Ectodermal cell (in vitro differentiated cells): ENCODE measurements around the gene RAB25.

Experiments used
- H3K27ac ChIP-seq: 2 replicates; pipeline ENCODE4 v1.7.0; 2013; ENCODE audit warnings: mild to moderate bottlenecking, low read depth, low read length; ENCODE audit not compliant: insufficient read depth, poor library complexity, severe bottlenecking
- H3K27me3 ChIP-seq: 2 replicates; pipeline ENCODE4 v1.7.0; 2013; ENCODE audit warnings: mild to moderate bottlenecking, low read length; ENCODE audit not compliant: insufficient read depth, control insufficient read depth, poor library complexity, severe bottlenecking
- H3K36me3 ChIP-seq: one replicate; pipeline ENCODE4 v1.7.0; 2013; ENCODE audit warnings: low read length; ENCODE audit not compliant: control insufficient read depth, insufficient read depth
- H3K4me1 ChIP-seq: one replicate; pipeline ENCODE4 v1.7.0; 2013; ENCODE audit warnings: low read length; ENCODE audit not compliant: control insufficient read depth, insufficient read depth
- H3K4me3 ChIP-seq: 2 replicates; pipeline ENCODE4 v1.7.0; 2013; ENCODE audit warnings: low read depth, low read length, control low read depth; ENCODE audit not compliant: insufficient read depth
- H3K9me3 ChIP-seq: 2 replicates; pipeline ENCODE4 v1.7.0; 2013; ENCODE audit warnings: mild to moderate bottlenecking, low read length, moderate library complexity; ENCODE audit not compliant: control insufficient read depth
- WGBS, 2 experiments: methylation state at CpG; one replicate each; pipeline ENCODE4 v1.1.7; 2013; ENCODE audit warnings: missing lambda C conversion rate in 2 of 2; 5-methylcytosine and 5-hydroxymethylcytosine counted together

Gene RAB25

DNA sequence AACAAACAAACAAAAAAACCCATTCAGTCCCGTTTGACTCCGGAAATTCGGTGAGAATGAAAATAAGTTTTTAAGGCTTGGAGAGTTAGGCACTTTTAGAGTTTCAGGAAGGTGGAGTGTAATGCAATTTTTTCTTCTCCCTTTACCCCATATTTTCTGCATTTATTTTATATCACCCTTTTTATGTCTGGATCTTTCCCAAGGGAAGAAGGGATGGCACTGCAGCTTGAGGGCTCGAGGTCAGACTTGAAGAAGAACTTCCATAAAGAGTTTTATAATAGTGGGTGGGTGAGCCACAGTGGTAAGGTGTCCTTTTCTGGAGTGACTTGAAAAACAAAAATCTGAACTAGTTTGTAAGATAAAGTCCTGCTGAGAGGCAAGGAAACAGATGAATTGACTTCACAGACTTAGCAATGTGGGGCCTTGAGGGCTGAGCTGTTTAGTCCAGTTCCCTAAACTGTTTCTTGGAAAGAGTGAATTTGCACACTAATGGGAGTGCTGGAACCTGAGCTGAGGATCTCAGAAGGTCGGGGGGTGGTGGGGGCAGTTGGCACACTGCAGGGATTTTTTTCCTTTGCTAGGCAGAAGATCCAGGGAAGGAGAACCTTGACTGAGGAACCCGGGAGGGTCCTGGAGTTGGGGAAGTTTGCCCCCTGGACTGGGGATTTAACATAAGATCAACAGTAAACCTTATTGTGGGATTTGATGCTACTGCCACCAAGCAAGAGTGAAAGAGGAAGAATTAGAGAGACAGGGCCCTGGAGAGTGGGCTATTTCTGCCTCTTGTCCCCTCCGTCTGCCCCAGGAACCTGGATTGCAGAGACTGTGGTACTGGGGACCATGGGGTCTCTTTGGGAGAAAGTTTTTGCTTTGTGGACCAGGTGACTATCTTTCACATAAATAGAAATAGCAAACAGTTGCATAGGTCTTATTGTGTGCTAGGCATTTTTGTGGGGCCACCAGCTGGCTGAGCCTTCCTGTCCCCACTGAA is 23.1 kb downstream of the RAB25 start:
- H3K27me3 ChIP-seq: no peaks in the 10 kb centered on the region
- WGBS, 2 experiments: 9 to 11% methylated on average over 4 of the region's 7 CpGs

DNA sequence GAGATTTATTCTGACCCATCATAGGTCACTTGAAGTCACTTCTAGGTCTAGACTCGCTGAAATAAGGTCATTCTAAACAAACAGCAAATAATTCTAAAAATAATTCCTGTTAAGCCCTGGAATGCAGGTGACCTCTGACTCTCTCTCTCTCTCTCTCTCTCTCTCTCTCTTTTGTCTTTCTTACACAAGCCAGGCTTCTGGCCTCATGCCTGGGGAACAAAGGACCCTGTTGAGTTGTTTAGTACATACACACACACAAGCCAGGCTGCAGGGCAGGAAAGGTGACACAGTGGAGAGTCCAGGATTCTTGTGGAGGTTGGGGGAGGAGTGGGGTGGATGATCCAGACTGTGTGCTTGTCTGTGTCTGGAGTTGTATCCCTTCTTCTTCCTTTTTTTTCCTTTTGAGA is 25.3 kb downstream of the RAB25 start:
- WGBS, 2 experiments: 72 to 75% methylated on average over 1 of the region's 1 CpG
- Histone ChIP-seq H3K4me3 (no peak overlapping the region), H3K27me3 (no peaks in the 10 kb centered on the region), H3K4me1 (peaks cover 16% of the 10 kb centered on the region), H3K27ac (peak overlapping the region; percentile 52), H3K36me3 (no peaks in the 10 kb centered on the region), H3K9me3 (no peaks in the 10 kb centered on the region)

More for the DNA sequence above, 23.1 kb downstream of the RAB25 start:
- Histone ChIP-seq H3K9me3 (no peaks in the 10 kb centered on the region), H3K27ac (no peak overlapping the region), H3K36me3 (no peaks in the 10 kb centered on the region), H3K4me1 (peaks cover 22% of the 10 kb centered on the region), H3K4me3 (peak overlapping the region; percentile 65)

DNA sequence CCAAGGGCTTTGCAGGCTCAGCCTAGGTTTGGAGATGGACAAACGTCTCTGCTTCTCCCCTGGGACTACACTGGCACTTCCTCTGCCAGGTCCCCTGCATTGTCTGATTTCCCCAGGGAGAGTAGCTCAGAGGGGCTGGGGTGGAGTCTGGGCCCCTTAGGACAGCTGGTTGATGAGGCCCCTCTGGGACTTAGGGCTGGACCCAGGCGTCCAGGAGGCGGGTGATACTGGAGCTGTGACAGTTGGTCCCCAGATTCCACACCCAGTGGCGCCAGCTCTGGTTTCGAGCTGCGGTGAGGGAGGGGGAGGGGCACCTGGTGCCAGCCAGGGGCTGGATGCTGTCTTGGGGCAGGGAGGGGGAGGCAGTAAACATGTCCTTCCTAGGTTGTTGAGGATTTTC is 28.7 kb downstream of the RAB25 start:
- H3K27me3 ChIP-seq: no peaks in the 10 kb centered on the region

DNA sequence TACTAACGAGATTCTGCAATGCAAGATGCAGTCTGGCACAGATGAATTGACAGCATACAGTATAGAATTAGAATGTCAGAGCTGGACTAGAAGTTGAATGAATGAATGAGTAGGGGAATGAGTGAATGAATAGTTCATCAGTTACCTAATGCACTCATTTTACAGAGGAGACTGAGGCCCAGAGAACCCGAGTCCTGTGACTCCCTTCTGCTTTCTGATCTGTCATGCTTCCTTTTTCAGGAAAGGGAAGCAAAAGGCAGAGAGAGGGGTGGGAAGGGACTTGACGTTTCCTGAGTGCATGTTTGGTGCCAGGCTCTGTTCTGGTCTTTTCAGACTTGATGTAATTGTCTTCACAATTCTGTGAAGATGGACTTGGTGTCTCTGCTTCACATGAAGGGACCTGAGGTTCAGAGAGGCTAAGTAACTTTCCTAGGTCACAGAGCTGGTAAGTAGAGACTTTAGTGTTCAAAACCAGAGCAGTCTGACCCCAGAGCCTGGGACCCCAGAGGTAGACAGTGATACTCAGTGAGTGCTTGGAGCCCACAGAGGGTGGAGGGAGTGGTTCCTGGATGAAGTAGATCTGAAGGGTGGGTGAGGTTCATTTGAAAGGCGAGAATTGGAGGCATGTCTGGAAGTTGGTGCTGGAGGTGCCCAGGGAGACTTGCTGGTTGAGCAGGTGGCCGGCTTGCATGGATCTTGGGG is 29.3 kb downstream of the RAB25 start:
- Histone ChIP-seq H3K36me3 (peaks cover 11% of the 10 kb centered on the region), H3K4me1 (peaks cover 11% of the 10 kb centered on the region), H3K27ac (no peak overlapping the region), H3K9me3 (no peaks in the 10 kb centered on the region), H3K4me3 (no peak overlapping the region), H3K27me3 (no peaks in the 10 kb centered on the region)
- 52 to 55% methylated on average over 5 of the region's 5 CpGs for WGBS, 2 experiments

More for the DNA sequence above, 28.7 kb downstream of the RAB25 start:
- Histone ChIP-seq H3K36me3 (peaks cover 11% of the 10 kb centered on the region), H3K4me3 (no peak overlapping the region), H3K4me1 (peaks cover 16% of the 10 kb centered on the region), H3K27ac (no peak overlapping the region), H3K9me3 (no peaks in the 10 kb centered on the region)
- 80 to 84% methylated on average over 6 of the region's 6 CpGs for WGBS, 2 experiments

DNA sequence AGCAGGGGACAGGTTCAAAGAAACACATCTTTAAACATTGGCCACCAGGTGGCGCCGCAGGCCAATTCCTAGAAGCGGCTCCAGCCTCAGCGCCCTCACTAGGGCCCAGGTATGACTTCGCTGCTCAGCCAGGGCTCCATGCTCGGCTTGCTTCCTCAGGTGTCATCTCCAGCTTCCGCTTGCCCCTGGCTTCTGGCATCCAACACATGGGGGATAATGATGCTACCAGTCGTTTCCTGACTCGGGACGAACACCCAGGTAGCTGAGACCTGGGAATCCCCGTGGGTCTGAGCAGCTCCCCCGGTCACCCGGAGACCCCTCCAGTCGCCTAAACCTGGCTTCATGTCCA is 29.9 kb downstream of the RAB25 start:
- Histone ChIP-seq H3K36me3 (peaks cover 11% of the 10 kb centered on the region), H3K9me3 (no peaks in the 10 kb centered on the region), H3K4me1 (peaks cover 10% of the 10 kb centered on the region), H3K27me3 (no peaks in the 10 kb centered on the region), H3K27ac (no peak overlapping the region), H3K4me3 (no peak overlapping the region)
- WGBS, 2 experiments: 52 to 53% methylated on average over 14 of the region's 14 CpGs

DNA sequence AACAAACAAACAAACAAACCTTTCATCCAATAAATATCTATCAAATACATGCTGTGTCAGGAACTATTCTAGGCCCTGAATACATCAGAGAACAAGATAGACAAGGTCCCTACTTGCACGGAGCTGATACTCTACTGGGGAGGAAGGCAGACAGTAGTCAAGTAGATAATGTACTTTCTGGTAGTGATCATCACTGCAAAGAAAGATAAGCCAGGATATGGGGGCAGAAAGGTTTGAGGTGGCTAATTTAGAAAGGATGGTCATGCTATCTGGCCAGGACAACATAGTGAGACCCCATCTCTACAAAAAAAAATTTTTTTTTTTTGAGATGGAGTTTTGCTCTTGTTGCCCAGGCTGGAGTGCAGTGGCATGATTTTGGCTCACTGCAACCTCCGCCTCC is 30.6 kb downstream of the RAB25 start:
- WGBS, 2 experiments: 94 to 95% methylated on average over 2 of the region's 2 CpGs
- Histone ChIP-seq H3K27me3 (no peaks in the 10 kb centered on the region), H3K4me1 (peaks cover 9% of the 10 kb centered on the region), H3K36me3 (peaks cover 11% of the 10 kb centered on the region), H3K27ac (no peak overlapping the region), H3K4me3 (no peak overlapping the region), H3K9me3 (no peaks in the 10 kb centered on the region)

DNA sequence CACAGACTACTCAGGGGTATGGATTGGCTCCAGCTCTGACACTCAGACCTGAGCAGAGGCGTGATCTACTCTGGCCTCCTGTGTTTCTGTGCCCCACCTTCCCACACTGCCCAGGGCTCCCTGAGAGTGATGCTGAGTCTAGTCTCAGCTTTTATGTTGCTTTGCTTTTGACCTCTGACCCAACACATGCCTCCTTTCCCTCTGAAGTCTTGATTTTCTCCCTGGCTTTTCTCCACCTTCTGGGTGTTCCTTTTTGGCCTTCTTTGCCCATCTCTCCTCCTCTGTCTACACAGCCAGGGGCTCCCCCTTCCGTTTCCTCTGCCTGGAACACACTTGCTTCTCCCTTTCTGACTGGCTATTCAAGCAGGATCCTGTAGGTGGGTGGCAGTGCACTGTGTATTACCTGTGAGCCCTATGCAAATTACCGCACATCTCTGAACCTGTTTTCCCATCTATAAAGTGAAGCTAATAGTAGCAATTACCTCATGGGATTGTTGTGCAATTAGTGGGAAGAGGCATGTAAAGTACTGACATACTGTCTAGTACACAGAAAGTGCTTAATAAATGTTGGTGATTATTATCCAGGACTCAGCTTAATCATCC is 35.0 kb downstream of the RAB25 start:
- no peaks in the 10 kb centered on the region for H3K27me3 ChIP-seq
- no peaks in the 10 kb centered on the region for H3K9me3 ChIP-seq
- H3K27ac ChIP-seq: no peak overlapping the region
- H3K4me3 ChIP-seq: no peak overlapping the region
- H3K36me3 ChIP-seq: peaks cover 17% of the 10 kb centered on the region
- peaks cover 7% of the 10 kb centered on the region for H3K4me1 ChIP-seq
- WGBS, 2 experiments: 92 to 95% methylated on average over 3 of the region's 3 CpGs

DNA sequence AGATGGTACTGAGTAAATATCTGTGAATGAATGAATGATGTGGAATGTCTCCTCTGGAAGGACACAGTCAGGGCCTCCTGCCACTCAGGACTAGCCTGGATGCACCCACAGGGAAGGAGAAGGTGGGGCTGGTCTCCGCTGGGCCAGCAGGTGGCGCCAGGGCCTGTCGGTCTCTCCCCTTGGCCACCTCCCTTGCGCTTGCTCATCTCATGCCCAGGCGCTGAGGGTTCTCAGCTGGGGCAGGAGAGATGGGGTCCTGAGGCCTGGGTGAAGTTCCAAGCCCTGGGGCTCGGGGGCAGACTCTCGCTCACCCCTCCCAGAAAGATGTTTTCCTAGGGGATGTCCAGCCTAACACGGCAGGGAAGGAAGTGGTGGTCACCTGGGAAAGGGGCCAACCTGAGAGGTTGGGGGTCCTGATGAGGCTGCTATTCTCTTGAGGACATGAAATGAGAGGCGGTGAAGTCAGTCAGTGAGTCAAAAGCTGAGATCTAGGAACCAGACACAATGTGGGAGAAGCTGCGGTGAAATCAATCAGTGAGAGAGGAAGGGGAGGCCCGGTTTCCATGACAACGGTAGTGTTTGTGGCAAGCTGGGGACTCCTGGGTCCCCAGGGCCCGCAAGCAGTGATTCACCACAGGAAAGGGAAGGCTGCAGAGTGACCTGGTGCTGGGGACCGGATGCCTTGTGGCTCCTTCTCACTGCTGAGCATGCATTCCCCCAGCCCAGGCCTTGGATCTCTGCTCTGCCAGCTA is 35.9 kb downstream of the RAB25 start:
- Histone ChIP-seq H3K27ac (peak overlapping the region; percentile 16), H3K36me3 (peaks cover 17% of the 10 kb centered on the region), H3K27me3 (no peaks in the 10 kb centered on the region), H3K9me3 (no peaks in the 10 kb centered on the region), H3K4me1 (peaks cover 7% of the 10 kb centered on the region), H3K4me3 (no peak overlapping the region)
- 56 to 58% methylated on average over 14 of the region's 14 CpGs for WGBS, 2 experiments

DNA sequence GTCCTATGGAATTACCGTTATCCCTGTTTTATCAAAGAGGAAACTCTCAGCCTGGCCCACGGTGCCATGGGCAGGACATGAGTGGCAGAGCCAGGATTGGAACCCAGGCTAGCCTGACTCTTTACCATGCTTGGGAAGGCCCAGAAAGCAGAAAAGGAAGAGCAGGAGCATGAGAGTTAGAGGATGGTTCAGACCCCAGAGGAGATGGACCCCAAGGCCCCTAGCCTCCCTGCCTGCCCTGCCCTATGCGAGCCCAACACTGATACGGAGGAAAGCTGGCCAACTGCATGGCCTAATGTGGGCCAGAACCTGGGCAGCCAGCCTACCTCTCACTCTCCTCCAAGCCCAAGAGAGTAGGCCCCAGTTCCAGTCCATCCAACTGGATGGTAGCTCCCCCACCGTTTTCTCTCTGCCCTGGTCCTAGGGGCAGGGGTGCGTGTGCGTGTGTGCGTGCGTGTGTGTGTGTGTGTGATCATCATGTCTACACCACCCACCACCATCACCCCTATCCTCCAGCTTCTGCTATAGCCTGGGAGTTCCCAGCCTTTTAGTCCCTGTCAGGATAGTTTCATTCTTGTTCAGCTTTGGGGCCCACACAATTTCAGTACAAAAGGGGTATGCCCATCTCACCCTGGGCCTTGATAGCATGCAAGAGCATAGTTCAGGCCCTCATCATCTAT is 36.7 kb downstream of the RAB25 start:
- Histone ChIP-seq H3K27me3 (no peaks in the 10 kb centered on the region), H3K9me3 (no peaks in the 10 kb centered on the region)

More for the DNA sequence above, 36.7 kb downstream of the RAB25 start:
- Histone ChIP-seq H3K36me3 (peaks cover 17% of the 10 kb centered on the region), H3K4me1 (peaks cover 7% of the 10 kb centered on the region), H3K4me3 (no peak overlapping the region), H3K27ac (peak overlapping the region; percentile 16)
- WGBS, 2 experiments: 93 to 97% methylated on average over 9 of the region's 9 CpGs
